Fibroblast of skin of right biceps (primary cell): ENCODE data around the gene ARHGEF16.

Experiments used
- DNase-seq: peaks from one replicate; pipeline ENCODE4 v3.0.0-alpha.2; 2013

ARHGEF16 gene

DNA sequence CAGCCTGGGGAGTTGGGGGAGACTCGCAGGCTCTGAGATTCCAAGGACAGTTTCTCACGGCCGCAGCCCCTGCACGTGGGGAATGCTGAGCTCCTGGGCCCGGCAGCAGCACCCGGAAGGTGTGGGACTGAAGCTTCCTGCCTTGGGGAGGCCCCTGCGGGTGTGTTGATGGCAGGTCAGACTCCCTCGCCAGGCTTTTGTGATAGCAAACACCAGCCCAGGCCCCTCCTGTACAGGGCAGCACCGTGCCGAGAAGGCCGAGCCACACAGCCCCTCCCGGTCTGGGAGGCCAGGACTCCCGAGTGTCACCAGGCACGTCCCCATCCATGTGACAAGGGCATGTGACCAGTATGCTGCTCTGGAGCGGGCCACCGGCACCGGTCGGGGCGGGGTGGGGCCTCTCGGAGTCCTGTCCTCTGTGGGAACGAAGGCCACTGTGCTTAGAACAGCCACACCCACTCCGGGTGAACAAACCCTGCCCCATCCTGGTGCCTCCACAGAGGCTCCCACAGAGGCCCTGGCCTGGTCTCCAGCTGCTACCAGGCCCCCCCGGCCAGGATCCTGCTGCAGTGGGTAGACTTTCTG is 31.1 kb upstream of the ARHGEF16 start:
- no peak for DNase-seq

DNA sequence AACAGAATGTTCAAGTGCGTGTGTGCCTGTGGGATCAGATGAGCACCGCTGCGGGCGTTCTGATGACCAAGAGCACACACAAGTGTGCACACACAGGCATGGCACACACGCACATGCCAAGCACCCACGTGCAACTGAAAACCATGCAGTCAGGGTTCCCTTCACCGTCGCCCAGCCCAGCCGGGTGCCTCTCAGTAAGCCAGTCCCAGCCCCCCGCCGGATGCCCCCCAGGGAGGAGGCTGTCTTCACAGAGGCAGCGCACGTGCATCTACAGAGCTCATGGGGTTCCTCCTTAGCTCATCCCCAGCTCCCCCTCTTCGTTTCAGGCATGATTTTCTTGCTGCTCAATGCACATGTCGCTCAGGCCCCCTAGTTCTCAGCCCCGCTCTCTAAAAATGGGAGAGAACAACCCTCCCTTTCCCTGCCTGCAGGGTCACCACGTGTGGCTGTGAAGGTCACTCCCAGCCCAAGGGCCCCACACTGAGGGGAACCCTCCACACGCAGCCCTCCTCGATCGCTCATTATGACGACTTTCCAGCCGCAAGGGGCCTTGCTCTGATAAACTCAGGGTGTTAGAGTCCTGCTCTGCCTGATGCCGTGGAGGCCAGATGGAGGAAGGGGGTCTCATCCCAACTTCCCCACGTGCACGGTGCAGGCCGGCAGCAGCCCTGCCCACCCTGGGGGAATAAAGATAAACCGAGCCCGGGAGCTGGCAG is 30.4 kb upstream of the ARHGEF16 start:
- no peak for DNase-seq

DNA sequence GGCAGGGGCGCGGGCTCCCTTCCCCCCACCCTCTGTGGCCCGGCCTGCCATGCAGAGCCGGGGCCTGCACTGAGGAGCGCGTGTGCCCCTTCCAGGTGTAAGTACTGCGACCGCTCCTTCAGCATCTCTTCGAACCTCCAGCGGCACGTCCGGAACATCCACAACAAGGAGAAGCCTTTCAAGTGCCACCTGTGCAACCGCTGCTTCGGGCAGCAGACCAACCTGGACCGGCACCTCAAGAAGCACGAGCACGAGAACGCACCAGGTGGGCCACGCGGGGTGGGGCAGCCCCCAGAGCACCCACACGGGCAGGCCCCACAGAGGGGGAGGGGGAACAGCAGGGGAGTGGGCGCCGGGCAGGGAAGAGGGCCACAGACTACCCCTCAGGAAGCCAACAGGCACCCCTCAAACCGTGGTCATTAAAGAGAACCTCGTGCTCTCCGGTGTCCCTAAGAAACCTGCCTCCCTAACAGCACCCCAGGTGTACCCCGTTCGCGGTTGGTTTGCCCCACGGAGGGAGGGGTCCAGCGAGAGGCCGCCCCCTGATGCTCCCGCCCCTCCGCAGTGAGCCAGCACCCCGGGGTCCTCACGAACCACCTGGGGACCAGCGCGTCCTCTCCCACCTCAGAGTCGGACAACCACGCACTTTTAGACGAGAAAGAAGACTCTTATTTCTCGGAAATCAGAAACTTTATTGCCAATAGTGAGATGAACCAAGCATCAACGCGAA is 28.8 kb upstream of the ARHGEF16 start:
- no peak for DNase-seq

DNA sequence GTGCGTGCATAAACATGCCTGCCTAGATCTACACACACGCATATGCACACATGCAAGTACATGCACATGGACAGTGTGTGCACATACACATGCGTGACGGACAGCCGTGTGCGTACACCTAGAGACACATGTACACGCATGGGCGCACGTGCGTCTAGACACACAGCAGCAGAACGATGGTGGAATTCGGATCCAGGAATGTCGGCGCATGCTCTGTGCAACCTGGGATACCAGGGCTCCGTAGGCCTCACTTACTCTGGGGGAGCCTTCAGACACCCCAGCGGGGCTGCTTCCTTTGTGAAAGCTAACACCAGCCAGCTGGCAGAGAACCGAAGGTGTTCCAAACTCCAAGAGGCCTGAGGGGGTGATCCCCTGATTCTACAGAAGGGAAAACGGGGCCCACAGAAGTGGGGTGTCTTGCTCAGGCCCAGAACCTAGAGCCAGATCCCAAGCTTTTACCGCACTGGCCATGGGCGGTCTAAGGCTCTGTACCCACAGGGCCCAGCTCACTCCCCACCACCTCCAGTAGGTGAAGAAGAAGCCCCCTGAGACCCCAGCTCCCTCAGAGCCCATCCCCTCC is 27.4 kb upstream of the ARHGEF16 start:
- DNase-seq, result no peak

DNA sequence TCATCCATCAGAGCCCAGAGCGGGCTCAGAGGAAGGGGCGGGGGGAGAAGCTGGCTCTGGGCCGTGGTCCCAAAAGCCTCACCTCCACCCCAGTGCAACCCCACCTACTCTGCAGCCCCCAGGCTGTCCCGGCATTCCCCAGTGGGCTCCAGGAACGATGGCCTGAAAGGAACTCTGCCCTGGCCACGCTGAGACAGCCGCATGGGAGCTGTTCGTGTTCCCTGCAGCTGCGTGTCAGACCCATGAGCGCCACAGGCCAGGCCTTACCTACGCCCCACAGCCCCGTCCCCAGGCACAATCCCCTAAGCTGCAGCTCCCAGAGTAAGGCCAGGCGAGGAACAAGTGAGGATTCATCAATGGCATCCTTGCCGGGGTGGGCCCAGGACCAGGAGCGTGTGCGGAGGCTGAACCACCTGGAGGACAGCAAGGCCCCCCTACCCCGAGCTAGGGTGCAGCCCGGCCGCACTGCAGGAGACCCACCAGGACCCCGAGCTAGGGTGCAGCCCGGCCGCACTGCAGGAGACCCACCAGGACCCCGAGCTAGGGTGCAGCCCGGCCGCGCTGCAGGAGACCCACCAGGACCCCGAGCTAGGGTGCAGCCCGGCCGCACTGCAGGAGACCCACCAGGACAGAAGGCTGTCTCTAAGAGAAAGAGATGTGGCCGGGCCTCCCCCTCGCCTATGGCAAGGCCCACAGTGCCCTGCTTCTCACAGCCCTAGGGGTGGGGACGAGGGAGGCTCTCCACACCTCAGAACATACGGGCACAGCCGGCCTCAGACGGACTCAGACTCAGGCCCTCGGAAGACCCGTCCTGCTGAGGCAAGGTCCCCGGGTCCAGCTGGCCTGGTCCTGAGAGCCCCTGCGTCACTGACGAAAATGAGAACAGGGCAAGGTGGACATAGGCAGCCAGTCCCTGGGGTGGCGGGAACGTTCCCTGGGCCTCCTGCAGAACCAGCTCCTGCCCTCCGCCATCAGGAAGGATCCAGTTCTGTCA is 26.5 kb upstream of the ARHGEF16 start:
- DNase-seq, result no peak

DNA sequence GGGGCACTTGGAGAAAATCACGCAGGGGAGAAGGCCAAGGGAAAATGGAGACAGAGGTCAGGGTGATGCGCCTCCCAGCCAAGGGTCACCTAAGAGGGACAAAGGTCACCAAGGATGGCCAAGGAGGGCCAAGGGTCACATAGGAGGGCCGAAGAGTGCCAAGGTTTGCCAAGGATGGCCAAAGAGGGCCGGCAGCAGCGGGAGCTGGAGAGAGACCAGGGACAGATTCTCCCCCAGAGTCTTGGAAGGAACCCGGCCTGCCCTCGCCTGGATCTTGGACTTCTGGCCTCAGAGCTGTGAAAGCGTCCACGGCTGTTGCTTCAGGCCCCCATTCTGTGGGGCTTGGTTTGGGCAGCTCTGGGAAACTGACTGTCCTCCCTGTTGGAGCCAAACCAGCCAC is 25.6 kb upstream of the ARHGEF16 start:
- no peak for DNase-seq

DNA sequence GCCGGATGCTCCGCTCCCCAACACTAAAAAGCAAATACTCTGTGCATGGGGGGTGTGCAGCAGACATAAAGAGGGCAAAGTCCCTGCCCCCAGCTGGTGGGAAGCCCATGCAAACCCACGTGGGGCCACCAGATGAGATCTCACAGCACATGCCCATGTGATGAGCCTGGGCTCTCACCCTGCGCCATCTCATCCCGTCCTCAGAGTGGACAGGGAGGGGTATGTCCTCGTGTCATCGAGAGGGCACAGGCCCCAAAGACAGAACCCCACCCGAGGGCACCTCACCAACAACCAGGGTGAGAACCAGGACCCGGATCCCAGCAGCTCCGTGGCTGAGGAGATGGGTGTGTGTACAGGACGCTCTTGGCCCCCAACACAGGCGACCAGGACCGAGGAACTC is 25.1 kb upstream of the ARHGEF16 start:
- DNase-seq, result no peak

DNA sequence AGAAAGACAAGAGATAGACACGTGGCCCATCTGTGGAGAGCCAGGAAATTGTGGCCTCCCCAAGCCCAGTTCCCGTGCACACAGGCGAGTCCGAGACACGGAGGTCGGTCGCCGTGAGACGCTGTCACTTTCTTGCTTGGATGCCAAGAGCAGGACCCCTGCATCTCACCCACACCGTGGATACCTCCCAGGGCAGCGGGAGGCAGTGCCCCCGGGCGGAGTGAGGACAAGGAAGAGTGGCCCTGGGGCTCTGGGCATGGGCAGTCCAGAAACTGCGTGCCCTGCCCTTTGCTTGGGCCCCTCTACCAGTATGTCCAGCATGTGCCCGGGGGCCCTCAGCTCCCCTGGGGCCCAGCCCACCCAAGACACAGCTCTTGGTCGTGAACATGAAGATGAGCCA is 24.7 kb upstream of the ARHGEF16 start:
- DNase-seq, result no peak

DNA sequence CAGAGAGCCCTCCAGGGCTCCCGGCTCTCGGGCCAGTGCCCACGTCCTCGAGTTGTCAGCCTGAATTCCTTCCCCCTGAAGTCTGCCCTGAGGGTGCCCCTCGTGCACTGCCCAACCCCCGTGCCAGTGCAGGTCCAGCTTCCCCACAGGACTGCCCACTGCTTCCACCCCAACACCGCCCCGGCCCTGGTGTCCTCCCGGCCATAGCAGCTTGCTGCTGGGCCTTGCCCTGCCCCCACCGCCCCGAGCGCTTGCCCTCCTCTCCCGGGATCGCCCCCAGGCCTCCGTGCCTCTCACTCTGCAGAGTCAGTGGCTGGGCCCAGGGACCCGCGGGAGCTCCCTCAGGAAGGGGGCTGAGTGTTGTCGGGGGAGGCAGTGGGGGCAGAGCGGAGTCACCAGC is 24.1 kb upstream of the ARHGEF16 start:
- DNase-seq, result no peak

DNA sequence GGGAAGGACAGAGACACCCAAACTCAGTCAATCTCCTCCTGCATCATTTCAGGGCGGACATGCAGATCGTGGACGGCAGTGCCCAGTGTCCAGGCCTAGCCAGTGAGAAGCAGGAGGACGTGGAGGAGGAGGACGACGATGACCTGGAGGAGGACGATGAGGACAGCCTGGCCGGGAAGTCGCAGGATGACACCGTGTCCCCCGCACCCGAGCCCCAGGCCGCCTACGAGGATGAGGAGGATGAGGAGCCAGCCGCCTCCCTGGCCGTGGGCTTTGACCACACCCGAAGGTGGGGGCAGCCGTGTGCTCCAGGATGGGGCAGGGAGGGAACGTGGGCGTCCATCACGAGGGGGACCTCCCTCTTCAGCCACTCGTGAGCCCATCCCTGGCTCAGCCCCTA is 23.6 kb upstream of the ARHGEF16 start:
- DNase-seq, result no peak

DNA sequence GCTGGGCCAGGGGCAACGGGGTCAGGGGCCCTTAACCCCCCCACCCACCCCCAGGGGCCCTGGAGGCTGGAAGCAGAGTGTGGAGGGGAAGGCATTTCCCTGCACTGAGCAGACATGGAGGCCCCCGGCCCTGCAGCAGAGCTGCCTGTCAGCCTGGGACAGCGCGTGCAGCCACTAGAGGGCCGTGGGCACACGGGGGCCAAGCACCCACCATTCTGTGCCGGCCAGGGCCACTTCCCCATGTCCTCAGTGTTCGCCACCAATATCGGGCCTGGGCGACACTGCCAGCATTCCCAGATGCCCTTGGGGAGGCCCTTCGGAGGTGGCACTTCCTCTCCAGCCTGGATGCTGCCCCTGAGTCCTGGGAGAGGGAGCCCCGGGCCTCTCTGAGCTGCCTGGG is 23.2 kb upstream of the ARHGEF16 start:
- no peak for DNase-seq

DNA sequence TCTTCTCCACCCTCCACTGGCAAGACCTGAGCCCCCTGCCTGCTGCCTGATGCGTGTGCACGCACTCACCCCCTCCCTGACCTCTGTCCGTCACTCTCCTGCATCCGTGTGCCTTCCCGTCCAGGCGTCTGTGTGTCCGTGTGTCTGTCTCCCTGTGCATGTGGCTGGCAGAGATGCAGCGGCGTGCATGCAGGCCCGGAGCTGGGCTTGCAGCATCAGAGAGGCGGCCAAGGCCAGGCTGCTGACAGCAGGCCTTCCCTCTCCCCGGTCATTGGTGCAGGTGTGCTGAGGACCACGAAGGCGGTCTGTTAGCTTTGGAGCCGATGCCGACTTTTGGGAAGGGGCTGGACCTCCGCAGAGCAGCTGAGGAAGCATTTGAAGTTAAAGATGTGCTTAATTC is 22.8 kb upstream of the ARHGEF16 start:
- no peak for DNase-seq

DNA sequence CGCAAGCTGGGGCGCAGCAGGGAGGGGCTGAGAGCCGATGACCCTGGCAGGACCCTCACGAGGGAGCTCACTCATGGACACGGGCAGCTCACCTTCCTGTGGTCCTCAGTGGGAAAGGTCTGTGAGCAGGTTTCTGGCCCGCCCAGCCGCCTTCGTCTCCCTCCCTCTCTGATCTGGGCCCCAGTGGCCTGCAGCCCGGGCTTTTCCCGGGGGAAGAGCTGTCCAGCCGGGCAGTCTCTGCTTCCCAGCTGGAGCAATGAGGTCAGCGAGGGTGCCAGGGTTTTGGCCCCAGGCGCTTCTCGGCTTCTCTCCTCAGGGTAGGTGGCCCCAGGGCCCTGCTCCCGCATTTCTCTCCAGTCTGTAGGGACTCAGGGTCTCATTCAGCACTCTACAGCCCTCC is 22.2 kb upstream of the ARHGEF16 start:
- DNase-seq, result no peak

DNA sequence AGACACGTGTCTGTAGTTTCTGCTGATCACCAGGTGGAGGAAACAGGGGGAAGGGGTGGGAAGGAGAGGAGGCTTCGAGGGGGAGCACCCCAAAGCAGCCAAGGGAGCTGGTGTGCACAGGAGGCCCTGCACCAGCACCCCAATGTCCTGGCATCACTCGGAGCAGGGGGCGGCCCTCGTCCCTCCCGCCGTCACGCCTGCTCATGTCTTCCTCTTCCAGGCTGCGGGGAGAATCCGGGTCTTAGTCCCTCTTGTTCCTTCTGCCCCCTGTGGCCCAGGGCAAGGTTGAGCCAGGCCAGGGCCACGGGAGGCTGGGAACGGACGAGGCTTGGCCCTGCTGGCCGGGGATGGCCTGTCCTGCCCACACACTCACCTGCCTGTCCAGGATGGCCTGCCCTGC is 21.4 kb upstream of the ARHGEF16 start:
- DNase-seq, result no peak

DNA sequence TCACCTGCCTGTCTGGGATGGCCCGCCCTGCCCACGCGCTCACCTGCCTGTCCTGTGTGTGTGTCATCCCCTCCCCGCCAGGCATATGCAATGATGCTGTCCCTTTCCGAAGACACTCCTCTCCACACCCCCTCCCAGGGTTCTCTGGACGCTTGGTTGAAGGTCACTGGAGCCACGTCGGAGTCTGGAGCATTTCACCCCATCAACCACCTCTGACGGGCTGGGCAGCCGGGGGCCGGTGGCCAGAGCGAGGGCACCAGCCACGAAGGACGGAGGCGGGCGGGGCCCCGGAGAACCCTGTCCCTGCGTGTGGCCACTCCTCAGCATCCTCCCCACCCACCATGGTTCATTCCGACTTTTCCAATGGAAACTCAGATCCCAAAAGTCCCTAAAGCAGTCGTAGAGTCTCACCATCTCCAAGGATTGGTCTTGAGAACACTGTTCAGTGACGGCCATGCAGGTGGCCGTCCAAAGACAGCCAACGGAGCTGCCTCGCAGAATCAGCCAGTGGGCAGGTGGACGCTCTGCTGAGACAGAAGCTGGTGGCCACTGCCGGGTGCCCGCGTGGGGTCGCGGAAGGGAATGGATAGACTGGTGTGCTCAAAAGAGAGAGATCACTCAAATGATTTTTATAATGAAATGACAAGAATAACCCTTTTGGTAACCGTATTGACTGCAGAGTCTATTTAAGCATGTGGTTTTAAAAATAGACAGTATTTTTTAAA is 20.7 kb upstream of the ARHGEF16 start:
- no peak for DNase-seq

DNA sequence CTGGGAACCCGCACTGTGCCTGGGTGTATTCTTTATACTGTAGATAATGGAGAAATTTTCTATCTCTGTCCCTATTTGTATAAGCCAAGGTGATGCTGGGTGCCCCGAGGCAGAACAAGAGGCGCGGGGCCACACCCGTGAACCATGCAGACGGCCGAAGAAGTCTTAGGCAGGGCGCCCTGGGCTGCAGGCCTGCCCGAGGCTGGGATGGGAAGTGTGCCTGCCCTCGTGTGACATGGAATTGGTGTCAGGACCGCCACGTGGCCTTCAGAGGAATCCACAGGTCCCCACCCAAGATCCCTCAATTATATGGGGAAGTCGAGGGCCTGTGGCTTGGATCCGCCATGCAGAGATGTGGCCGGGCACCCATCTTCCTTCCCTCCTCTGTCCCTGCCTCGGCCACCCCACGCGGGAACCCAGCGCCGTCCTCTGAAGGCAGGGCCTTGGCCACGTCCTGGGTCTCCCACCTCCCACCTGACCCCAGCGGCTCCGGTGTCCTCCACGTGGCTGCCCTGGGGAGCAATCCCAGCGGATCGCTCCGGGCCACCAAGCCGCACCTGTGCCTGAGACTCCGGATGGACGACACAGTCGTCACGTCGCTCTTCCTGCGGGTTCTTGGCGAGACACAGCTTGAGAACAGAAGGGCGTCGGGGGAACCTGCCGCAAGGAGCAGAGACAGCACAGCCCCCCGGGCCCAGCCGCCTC is 19.9 kb upstream of the ARHGEF16 start:
- DNase-seq, result no peak

DNA sequence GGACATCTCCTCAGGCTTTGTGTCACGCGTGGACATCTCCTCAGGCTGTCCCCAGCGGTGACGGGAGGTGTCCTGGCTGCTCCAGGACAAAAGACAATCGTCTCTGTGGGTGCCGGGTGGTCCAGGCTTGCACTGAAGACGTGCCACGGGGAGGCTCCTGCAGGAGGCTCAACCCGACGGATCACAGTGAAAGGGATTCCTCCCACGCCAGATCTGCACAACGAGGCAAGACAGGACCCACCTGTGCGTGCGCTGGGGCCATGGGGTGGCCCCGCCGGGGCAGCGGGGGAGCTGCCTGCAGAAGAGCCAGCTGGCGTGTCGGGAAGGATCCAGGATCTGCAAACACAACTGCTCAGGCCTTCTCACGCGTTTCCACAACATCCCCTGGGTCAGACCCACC is 18.8 kb upstream of the ARHGEF16 start:
- no peak for DNase-seq

DNA sequence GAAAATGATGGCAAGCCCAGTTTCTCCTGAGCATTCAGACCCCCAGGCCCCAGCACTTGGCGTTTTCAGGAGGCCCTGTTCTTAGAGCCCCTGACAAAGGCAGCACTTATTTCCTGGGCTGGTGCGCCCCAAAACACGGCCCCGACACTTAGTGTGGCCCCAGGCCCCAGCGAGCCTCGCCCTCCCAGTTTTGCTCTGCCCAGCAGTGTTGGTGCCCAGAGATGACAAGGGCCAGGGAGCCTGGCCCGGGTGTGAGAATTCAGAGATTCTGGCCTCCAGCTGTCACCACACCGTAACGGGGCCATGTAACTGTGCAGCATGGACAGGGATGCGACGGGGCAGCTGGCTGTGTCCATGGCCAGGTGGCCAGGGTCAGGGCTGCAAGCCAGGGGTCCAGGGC is 18.0 kb upstream of the ARHGEF16 start:
- no peak for DNase-seq

DNA sequence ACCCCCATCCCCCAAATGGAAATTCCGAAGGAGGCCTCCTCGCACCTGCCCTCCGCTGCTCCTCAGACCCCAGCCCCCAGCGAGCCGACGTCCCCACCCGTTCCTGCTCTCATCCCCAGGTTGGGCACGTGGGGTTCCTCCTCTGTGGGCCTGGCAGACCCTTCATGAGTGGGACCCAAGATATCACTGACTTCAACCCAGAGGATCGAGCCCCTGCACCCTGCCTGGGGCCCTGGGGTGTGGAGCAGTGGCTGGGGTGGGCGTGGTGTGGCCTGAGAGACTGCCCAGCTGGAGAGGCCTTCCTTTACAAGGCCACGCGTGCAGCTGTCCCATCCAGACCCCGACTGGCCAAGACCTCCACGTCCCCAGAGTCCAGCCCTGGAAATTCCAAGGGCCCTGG is 17.6 kb upstream of the ARHGEF16 start:
- no peak for DNase-seq

DNA sequence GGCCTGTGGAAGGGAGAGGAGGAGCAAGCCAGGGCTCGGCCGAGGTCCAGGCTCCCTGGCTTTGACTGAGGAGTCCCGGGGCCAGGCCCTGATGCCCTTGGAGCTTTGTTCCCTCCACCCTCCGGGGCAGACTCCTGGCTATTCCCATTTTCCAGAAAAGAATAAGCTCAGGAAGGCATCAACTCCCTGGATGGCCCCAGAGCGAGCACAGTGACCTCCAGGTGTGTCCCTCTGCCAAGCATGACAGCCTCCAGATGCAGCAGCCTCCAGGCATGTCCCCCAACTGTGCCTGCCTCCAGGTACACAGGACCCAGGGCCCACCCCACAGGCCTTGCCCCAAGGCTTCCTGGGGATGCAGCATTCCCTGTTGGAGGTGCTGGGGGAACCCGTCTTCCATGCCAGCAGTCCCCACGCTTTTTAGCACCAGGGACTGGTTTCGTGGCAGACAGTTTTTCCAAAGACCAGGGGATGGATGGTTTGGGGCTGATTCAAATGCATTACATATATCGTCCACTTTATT is 15.7 kb upstream of the ARHGEF16 start:
- no peak for DNase-seq
